ENCODE data around the gene ITK. TPM values are rescaled to one million over a fixed set of nuclear protein-coding genes. Genes with fewer than 3 reads are reported as not detected.

Gene ITK
- total RNA-seq, 4 donors from 2014 or later, result 0.80 to 6.3 (median 1.6) TPM

GRCh38 chr5:157282150-157282549, 101.5 kb downstream of the ITK start:
- H3K9me3 ChIP-seq, result no peaks in the 10 kb centered on the region

DNA sequence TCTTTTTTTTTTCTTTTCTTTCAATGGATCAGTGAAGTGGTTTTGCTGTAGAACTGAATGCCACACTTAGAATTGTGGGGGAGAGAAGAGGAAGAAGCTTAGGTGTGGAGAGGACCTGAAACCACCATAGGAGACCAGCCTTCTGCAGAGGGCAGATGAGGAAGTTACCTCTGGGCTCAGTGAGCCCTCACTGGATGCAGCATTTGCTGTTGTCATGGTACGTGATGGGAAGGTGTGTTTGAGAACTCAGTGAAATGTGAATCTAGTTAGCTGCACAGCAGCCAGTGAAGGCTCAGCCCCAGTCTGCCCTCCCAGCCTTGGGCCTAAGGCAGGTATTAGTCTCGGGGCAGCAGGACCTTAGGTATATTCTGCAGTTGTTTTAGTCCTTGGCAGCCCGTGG, 102.8 kb downstream of the ITK start:
- Histone ChIP-seq H3K9me3 (no peaks in the 10 kb centered on the region), H3K27me3 (no peaks in the 10 kb centered on the region), H3K27ac (replicated peaks in 1 of 4) (no peak overlapping the region), H3K4me3 (no peak overlapping the region), H3K4me1 (peaks cover 4 to 9% (median 7%) of the 10 kb centered on the region in 4 donors), H3K36me3 (peaks cover 0 to 4% (median 0%) of the 10 kb centered on the region in 4 donors)
- no peak for TF ChIP-seq POLR2AphosphoS5 (IDR thresholded peaks at IDR 0.05)
- no peak for TF ChIP-seq POLR2A (IDR thresholded peaks at IDR 0.05; ENCODE audit: low read depth)
- no peak for TF ChIP-seq EP300 (IDR thresholded peaks at IDR 0.05)
- TF ChIP-seq, protein P1, sequence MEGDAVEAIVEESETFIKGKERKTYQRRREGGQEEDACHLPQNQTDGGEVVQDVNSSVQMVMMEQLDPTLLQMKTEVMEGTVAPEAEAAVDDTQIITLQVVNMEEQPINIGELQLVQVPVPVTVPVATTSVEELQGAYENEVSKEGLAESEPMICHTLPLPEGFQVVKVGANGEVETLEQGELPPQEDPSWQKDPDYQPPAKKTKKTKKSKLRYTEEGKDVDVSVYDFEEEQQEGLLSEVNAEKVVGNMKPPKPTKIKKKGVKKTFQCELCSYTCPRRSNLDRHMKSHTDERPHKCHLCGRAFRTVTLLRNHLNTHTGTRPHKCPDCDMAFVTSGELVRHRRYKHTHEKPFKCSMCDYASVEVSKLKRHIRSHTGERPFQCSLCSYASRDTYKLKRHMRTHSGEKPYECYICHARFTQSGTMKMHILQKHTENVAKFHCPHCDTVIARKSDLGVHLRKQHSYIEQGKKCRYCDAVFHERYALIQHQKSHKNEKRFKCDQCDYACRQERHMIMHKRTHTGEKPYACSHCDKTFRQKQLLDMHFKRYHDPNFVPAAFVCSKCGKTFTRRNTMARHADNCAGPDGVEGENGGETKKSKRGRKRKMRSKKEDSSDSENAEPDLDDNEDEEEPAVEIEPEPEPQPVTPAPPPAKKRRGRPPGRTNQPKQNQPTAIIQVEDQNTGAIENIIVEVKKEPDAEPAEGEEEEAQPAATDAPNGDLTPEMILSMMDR (IDR thresholded peaks at IDR 0.05), result no peak
- DNase-seq (ENCODE audit: extremely low spot score), result no peak
- 79% methylated on average over 3 of the region's 3 CpGs for WGBS
- intact Hi-C loops (cut with DNase I), result no loop called here

More at GRCh38 chr5:157282150-157282549, 101.5 kb downstream of the ITK start:
- Histone ChIP-seq H3K27ac (replicated peaks in 1 of 4) (no peak overlapping the region), H3K36me3 (peaks cover 0 to 4% (median 0%) of the 10 kb centered on the region in 4 donors), H3K4me1 (peaks cover 4 to 8% (median 5%) of the 10 kb centered on the region in 4 donors), H3K4me3 (no peak overlapping the region), H3K27me3 (no peaks in the 10 kb centered on the region)
- no peak for DNase-seq (ENCODE audit: extremely low spot score)
- intact Hi-C loops (cut with DNase I), result no loop called here
- TF ChIP-seq POLR2A (IDR thresholded peaks at IDR 0.05; ENCODE audit: low read depth) (no peak), EP300 (IDR thresholded peaks at IDR 0.05) (no peak), POLR2AphosphoS5 (IDR thresholded peaks at IDR 0.05) (no peak)
- TF ChIP-seq, protein P1 (IDR thresholded peaks at IDR 0.05), result no peak

GRCh38 chr5:157284458-157285212, 104.0 kb downstream of the ITK start:
- peaks cover 4 to 9% (median 7%) of the 10 kb centered on the region in 4 donors for H3K4me1 ChIP-seq
- H3K36me3 ChIP-seq, result peaks cover 0 to 4% (median 0%) of the 10 kb centered on the region in 4 donors
- H3K27me3 ChIP-seq, result no peaks in the 10 kb centered on the region
- no peak for DNase-seq (ENCODE audit: extremely low spot score)
- intact Hi-C loops (cut with DNase I), result no loop called here
- TF ChIP-seq POLR2A (IDR thresholded peaks at IDR 0.05; ENCODE audit: low read depth) (no peak), POLR2AphosphoS5 (IDR thresholded peaks at IDR 0.05) (no peak), EP300 (IDR thresholded peaks at IDR 0.05) (no peak)
- TF ChIP-seq, protein P1 (IDR thresholded peaks at IDR 0.05), result no peak
- no peak overlapping the region for H3K4me3 ChIP-seq
- H3K9me3 ChIP-seq, result no peaks in the 10 kb centered on the region
- H3K27ac ChIP-seq (replicated peaks in 1 of 4), result no peak overlapping the region
- 85% methylated on average over 6 of the region's 6 CpGs for WGBS

DNA sequence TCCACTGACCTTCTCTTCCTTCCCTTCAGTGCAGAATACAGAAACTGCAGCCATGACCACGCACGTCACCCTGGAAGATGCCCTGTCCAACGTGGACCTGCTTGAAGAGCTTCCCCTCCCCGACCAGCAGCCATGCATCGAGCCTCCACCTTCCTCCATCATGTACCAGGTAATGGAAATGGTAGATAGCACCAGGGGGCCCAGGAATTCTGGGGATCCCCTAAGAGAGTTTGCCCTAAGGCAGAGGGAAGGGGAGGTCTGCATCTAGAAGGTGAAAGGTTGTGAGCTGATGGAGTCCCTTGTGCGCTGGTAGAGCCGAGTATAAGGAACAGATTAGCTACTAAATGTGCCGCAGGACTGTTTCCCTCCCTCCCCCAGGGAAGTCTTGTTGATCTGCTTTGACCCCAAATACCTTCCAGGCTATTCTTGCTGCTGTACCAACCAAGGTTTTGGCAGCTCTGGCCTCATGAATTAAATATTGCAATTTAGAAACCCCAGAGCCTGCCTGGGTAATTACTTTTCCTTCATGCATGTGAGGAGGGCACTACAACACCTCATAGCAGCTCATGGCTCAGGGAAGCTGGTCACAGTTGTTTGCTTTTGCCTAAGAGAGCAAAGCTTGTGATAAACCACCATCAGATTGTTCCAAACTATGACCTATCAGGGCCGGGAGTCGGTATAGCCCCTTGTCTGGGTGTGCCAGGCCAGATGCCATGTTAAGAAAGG, 104.8 kb downstream of the ITK start:
- Histone ChIP-seq H3K4me3 (no peak overlapping the region), H3K36me3 (peaks cover 0 to 4% (median 0%) of the 10 kb centered on the region in 4 donors), H3K27me3 (no peaks in the 10 kb centered on the region), H3K9me3 (no peaks in the 10 kb centered on the region), H3K27ac (replicated peaks in 1 of 4) (no peak overlapping the region), H3K4me1 (peaks cover 4 to 11% (median 8%) of the 10 kb centered on the region in 4 donors)
- DNase-seq (ENCODE audit: extremely low spot score), result no peak
- 96% methylated on average over 8 of the region's 10 CpGs for WGBS
- TF ChIP-seq POLR2A (IDR thresholded peaks at IDR 0.05; ENCODE audit: low read depth) (no peak), EP300 (IDR thresholded peaks at IDR 0.05) (no peak), POLR2AphosphoS5 (IDR thresholded peaks at IDR 0.05) (no peak)
- TF ChIP-seq, protein P1 (IDR thresholded peaks at IDR 0.05), result no peak
- intact Hi-C loops (cut with DNase I), result no loop called here
